NCI-H2081 (cell line): ENCODE measurements around the gene PPAN.

Experiments used
- DNase-seq, 2 experiments: peaks; one replicate each; lab custom pipeline; 2025; lab: John Stamatoyannopoulos, UW

Gene PPAN

DNA sequence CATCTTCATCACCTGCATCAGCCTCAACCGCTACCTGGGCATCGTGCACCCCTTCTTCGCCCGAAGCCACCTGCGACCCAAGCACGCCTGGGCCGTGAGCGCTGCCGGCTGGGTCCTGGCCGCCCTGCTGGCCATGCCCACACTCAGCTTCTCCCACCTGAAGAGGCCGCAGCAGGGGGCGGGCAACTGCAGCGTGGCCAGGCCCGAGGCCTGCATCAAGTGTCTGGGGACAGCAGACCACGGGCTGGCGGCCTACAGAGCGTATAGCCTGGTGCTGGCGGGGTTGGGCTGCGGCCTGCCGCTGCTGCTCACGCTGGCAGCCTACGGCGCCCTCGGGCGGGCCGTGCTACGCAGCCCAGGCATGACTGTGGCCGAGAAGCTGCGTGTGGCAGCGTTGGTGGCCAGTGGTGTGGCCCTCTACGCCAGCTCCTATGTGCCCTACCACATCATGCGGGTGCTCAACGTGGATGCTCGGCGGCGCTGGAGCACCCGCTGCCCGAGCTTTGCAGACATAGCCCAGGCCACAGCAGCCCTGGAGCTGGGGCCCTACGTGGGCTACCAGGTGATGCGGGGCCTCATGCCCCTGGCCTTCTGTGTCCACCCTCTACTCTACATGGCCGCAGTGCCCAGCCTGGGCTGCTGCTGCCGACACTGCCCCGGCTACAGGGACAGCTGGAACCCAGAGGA, 7.9 kb downstream of the PPAN start:
- no peak for DNase-seq

DNA sequence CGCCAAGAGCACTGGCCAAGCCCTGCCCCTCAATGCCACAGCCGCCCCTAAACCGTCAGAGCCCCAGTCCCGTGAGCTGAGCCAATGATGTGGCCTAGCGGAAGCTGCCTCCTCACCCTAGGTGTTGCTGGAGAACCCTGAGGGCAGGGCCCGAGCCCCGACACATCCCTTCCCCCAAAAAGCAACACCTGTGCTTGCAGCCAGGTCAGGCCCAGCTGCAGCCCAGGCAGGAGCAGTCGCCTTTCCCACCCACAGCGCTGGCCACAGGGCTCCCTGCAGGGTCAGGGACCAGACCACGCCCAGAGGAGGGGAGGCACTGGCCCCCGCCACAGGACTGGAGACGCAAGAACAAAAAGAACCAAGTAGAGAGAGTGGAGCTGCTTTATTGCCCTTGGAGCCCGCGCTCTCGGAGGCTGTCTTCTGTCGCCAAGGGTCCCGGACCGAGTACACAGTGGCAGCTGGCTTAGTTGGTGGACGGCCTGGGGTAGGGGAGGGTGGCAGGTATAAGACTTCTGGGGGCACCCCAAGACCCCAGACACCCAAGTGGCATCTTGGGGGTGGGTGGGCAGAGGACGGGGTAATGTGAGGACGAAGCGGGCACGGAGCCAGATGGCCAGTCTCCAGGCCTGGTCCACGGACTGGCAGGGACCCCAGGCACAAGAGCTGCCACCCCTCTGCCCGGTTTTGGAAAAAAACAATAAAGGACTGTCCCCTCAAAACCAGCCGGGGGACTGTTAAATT, 8.7 kb downstream of the PPAN start:
- no peak for DNase-seq

DNA sequence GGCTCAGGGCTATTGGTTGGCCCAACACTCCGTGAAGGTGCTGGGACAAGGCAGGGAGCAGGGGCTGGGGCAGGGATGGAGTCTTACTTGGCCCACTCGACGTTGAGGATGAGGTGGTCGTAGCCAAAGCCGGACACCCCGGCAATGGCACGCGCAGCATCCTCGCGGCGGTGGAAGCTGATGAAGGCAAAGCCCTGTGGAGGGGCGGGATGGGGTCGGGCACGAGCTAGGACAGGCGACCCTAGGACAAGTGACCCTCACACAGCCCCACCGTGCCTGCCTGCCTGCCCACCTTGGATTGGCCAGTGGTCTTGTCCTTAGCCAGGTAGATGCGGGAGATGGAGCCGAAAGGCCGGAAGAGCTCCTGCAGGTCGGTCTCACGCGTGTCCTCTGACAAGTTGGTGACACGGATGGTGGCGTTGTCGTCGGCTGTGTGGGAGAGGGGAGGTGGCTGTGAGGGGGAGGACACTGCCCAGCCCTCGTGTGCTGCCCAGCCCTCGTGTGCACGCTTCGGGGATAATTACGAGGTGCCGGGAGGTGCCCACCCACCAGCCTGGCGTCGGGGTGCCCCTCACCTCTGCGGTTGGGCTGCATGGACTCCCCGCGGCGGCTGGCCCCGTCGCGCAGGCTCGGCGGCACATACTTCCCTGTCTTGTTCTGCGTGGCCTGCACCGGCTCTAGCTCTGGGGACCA, 9.4 kb downstream of the PPAN start:
- DNase-seq = no peak

DNA sequence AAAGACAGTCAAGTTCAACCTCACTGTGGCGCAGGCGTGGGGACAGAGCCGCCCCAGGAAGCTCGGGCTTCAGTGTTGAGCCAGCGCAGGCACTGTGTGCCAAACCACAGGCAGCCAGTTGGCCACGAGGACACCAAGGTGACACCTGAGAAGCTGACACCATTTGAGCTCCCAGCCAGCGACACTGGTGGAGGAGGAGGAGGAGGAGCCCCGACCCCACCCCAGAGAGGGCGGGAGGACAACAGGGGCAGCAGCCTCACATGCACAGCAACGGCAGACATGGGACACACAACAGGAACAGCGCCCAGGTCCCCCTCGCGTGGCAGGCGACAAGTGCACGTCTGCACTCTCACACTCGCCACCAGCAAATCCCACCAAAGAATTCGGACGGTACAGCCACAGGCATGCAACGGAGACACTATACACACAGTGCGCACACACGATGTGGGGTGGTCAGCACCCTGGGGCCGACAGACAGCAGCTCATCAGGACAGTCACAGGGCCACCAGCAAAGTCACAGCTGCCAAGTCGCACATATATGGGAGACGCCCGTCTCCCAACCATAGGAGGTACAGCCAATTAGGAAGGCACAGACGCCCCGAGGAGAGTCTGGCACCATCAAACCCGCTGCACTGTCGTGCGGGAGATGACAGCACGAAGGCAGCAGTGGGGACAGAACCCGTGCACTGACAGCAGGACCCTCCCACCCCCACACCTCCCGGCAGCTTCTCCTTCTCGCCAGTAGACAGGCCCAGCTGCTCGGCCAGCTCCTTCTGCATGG, 10.1 kb downstream of the PPAN start:
- no peak for DNase-seq

DNA sequence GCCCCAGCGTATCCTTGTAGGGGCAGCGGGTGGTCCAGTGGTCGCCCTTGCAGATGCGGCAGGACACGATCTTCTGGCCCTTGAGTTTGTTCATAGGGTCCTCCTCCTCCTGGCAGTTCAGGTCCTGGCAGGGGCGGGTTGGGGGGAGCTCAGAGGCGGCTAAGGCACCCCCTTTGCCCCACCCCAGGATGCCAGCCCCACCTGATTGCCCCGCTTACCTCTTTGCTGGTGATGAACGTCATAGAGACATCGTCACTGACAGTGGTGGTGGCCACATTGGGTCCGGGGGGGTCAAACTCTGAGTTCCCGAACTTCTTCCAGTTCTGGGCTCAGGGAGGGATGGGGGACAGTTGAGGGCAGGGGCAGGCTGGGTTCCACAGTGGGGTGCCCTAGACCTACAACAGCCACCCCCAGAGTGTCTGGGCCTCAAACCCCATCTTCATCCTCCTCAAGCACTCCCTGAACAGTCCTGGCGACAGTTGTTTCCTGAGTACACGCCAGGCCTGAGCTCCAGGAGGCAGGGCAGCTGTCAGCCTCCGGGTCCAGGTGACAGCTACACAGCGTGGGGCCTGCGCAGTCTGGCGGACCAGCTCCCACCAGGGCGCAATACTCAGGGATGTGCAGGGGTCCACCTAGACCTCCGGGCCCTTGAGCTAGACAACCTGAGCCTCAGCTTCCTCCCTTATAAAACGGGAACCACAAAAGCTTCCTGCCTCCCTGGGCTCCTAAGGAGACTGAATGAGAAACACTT, 10.9 kb downstream of the PPAN start:
- DNase-seq = no peak

DNA sequence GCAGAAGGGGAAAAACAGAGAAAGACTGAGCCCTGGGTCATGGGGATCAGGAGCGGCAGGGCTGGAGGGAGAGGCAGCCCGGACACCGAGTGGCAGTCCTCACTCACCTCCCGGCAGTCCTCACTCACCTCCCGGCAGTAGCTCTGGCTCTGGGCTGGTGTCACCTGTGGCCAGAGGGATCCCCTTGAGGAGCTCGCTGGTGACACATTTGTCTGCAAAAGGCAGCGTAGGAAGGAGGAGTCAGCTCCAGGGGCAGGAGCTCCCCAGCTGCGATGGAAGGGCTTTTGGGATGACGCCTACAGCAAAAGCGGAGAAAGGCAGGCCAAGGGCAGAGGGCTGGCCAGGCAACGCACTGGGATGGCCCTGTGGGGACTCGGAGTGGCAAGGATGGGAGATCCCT, 12.8 kb downstream of the PPAN start:
- no peak for DNase-seq

DNA sequence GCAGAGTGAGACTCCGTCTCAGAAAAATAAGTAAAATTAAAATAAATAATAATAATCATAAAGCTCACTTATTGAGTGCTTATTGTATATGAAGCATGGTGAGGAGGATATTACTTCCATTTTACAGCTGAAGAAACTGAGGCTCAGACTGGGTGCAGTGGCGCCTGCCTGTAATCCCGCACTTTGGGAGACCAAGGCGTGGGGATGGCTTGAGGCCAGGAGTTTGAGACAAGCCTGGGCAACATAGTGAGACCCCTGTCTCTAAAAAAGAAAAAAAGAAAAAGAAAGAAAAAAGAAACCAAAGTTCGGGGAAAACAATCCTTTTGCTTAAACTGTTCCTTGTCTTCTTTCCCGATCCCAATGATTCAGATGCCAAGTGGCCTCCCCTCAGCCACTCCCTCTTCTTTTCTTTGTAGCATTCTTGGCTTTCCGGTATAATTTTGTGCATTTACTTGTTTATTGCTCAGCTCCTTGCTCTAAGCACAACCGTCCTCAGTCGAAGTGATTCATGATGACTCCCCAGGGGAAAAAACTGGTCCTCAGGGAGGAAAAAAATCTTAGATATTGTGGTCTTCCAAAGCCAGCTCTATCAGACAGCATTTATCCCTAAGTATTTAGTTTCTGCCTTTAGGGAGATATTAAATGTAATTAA, 14.5 kb downstream of the PPAN start:
- DNase-seq = no peak

DNA sequence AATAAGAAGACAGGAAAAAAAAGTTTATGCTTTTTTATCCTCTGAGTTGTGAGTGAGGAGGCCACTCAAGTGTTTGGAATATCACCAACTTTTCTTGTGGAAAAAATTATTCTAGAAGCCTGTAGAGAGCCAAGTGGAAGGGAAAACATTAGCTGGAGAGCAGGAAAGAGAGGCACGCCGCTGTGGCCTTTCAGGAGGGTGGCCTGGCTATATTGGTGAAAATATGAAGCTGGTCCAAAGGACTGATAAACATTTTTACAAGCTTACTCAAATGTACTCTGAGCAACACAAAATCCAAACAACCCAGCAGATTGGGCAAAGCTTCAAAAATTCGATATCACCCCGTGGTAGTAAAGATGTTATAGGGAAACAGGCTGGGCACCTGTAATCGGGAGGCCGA, 15.9 kb downstream of the PPAN start:
- no peak for DNase-seq

DNA sequence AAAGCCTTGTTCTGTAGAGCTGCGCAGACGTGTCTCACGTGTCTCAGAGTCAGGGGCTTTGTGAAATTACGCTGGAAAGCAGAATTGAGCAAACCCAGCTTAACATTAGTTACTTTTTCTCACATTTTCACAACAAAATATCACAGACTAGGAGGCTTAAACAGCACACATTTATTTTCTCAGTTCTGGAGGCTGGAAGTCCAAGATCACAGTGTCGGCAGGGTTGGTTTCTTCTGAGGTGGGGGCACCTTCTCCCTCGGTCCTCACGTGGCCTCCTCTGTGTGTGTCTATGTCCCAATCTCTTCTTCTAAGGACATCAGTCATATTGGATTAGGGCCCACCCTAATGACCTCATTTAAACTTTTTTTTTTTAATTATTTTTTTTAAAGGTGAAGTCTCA, 18.3 kb downstream of the PPAN start:
- DNase-seq = no peak

DNA sequence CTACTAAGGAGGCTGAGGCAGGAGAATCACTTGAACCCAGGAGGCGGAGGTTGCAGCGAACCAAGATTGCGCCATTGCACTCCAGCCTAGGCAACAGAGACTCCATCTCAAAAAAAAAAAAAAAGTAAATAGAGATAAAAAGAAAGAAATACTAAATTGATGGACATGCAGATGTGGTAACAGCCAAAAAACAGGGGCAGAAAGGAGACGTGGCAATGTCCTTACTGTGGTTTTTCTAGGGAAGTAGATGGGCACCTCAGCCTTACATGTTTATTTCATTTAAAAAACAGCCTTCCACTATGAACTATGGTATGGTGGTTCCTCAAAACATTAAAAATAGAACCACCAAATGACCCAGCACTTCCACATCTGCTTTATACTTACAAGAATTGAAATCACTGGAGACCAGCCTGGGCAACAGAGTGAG, 20.1 kb downstream of the PPAN start:
- DNase-seq = no peak

DNA sequence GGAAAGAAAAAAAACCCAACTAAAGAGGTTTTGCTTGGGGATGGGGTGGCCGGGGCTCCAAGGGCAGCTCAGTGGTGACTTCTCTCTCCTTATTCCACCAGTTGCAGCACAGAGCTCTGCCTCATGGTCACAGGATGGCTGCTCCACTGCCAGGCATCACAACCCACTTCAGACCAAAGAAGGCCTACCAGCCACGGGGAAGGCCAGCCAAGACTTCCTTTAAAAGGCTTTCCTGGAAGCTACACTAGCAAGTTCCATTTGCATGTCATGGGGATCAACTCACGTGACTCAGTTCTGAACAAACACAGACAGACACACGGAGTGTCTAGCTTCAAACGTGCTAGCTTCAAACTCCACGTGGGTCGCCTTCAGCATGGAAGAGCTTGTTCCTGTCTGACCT, 26.7 kb downstream of the PPAN start:
- no peak for DNase-seq

DNA sequence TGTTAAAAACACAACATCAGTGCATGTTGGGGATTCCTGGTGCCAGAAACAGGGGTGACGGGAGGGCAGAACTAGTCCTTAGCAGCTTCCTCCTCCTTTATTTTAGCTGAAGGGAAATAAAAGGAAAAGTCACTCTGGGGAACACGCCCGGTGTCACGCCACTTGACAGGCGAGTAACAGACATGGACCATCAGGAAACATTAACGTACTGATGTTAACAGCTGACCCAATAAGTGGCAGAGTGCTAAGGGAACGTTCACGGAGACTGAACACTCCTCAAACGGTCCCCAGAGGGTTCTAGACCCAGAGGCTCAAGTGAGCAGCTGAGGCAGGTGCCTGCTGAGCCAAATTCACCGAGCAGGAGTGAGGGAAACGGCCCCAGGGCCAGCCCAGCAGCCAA, 27.4 kb downstream of the PPAN start:
- no peak for DNase-seq

DNA sequence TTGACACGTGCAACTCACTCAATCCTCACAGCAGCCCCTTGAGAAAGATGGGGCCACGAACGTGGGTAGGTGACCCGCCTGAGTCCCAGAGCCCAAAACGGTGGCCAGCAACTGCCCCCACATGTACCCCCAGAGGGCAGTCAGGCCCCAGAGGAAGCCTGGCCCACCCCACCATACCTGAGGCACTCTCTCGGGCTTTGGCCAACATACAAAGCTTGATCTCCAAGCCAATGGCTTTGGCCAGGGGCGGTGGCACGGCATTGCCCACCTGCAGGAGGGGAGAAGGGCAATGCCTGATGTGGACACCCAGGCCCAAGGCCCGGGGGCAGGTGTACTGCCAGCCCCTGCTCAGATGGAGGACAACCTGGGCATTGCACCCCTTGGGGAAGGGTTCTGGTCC, 27.9 kb downstream of the PPAN start:
- no peak for DNase-seq

DNA sequence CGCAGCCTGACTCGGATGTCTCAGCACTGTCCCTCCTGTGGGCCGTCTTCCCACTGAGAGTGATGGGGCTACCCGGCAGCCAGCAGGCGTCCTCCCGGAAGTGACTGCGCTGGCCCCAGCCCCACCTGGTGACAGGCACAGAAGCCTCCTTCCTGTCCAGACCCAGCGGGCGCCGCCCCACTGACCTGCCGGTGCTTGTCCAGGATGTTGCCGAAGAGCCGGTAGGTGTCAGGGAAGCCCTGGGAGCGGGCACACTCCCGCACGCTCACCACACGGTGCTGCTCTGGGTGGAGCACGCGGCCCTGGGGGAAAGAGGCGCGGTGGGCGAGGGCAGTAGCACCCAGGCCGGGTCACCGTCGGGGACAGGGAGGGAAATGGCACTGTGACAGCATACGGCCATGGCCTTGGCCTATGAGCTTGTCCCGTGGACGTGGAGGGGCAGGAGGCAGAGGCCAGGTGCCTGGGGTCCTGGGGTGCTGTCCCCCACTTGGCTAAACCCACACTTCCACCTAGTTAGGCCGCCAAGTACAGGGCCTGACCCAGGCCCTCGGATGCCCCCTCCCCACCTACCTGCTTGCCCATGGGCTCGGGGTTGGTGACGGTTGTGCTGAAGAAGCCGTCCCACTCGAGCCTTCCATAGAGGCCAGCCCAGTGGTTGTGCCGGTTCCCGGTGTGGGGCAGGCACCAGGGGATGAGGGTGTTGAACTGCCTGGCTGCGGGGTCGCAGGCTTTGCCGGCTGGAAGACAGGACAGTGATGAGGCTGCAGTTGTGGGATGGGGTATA, 29.6 kb downstream of the PPAN start:
- DNase-seq = no peak

DNA sequence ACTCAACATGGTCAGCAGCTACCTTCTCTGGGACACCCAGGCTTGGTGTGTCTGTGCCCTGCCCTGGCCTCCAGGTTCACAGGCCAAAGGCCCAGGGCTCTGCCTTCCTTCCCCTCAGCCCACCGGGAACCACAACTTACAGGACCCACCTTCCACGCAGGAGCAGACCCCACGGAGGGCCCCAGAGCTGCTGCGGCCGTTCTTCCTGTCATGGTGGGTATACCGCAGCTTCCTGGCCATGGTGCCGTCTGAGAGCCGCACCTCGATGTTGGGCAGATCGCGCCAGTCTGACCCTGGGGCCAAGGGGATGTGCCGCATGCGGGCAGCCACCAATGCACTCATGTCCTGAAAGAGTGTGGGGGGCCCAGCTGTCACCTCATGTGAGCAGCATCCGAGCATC, 30.8 kb downstream of the PPAN start:
- DNase-seq = no peak

DNA sequence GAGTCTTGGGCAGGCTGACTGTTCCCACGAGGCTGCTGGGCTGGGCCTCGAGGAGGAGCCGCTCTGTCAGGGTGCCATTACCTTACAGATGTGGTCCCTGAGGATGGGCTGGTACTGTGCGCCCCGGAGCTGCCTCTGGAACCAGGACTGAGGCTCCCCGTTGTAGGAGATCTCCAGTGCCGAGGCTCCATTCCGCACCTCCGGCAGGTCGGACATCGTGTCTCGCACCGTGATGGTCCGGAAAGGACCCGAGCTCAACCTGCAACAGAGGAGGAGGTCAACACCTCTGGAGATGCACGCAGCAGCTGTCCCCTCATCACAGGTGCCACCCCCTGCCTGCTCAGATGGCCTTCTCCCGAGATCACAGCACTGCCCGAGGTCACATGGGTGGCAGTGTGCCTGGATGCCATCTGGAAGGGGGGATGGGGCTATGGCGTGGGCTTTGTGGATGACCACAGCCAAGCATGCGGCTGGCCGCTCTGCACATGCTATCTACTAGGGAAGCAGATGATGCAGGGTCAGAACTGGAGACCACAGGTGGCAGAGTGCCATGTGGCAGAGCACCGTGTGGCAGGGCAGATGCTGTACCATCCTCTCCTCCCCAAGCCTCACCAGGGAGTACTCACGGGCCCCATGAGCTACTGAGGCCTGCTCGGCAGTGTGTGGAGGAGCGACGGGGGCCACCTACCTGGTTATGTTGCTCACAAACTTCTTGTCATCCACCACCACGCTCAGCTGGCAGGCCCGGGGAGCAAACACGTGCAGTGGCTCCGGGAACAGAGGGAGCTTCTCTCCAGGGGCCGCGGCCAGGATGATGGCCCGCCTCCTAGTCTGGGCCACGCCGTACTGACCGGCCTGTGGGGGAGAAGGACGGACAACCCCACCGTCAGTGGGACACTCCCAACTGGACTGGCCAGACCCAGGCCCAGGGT, 31.9 kb downstream of the PPAN start:
- no peak for DNase-seq

DNA sequence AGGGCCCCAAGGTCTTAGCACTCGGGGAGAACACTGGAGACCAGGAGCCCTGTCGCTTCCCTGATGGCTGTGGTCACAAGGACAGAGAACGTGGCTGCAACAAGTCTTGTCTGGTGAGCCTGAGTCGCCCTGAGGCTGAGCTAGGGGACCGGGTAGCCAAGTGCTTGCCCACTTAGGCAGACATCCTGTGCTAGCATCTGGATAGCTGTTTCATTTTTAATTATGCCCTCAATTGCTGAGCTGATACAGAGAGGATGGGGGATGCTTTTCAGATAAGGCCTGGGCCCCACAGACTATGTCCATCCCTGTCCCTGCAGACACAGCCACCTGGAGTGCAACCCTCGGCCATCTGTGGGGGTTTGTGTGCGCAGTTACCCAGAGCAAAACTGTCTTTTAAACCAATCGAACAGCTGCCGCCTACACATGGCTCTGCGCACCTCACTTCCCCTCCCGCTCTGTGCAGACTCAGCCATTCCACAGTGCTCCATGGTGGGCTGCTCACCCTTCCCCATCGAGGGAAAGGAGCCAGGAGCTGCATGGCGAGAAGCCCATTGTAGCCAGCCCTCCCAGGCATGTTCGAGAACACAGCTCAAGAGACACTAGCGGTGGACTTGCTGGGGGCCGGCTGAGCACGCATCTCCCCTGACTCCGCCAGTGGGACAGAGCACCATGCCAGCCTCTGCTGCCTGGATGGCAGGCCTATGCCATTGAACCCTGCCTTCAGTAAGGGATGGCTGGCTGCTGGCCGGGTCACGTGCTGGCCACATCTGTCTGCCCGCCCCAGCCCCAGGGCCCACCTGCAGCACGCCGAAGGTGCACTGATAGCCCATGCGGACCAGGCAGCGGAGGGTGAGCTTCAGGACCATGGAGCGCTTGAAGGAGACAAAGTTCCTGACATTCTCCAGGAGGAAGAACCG, 33.0 kb downstream of the PPAN start:
- DNase-seq = no peak

DNA sequence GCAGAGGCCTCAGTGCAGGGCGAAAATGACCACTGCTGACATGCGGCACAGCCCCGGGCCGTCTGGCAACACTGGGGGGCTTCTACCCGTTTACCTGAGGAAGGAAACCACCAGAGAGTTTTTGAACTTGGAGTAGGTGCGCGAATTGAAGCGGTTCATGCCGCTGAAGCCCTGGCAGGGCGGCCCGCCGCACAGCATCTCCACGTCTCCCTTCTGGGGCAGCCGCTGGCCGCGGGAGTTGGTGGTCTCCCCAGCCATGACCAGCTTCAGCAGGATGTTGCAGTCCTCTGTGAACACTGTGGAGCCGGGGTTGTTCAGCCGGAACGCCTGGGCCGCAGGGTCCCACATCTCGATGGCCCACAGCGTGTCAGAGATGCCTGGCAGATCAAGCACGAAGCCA, 33.8 kb downstream of the PPAN start:
- no peak for DNase-seq
